Kidney (tissue), 14 donors: ENCODE measurements around the gene EPHB1. TPM values are rescaled to one million over a fixed set of nuclear protein-coding genes. Genes with fewer than 3 reads are reported as not detected.
A peak's percentile ranks its signal among the peaks of the same experiment; 100 is the strongest.

Experiments
- DNase-seq, 5 donors: peaks; one replicate each; pipeline ENCODE4 v3.0.0-alpha.2; 2013 to 2020
- FAIRE-seq: peaks from 2 replicates; lab custom pipeline; 2012; peaks lifted over from hg19 to GRCh38; lab: Jason Lieb, UNC
- H3K27ac ChIP-seq, 2 donors: one replicate each; pipeline ENCODE4 v1.7.0; 2013; ENCODE audit warnings: low read depth in 2 of 2, low read length in 2 of 2, inconsistent platforms in 1 of 2
- H3K27me3 ChIP-seq: one replicate; pipeline ENCODE4 v1.7.1; 2013; ENCODE audit warnings: low read length, inconsistent platforms; ENCODE audit not compliant: control insufficient read depth, insufficient read depth
- H3K36me3 ChIP-seq, 3 donors: one replicate each; pipeline versions ENCODE4 v1.7.0 to v1.7.1; 2013; ENCODE audit warnings: low read length in 3 of 3, control low read depth in 1 of 3, inconsistent platforms in 1 of 3; ENCODE audit not compliant: insufficient read depth in 3 of 3, control insufficient read depth in 2 of 3
- H3K4me1 ChIP-seq, 3 donors: one replicate each; pipeline versions ENCODE4 v1.7.0 to v1.7.1; 2013; ENCODE audit warnings: low read length in 3 of 3, inconsistent platforms in 1 of 3, low read depth in 1 of 3; ENCODE audit not compliant: control insufficient read depth in 2 of 3, insufficient read depth in 2 of 3
- H3K4me3 ChIP-seq, 3 donors: one replicate each; pipeline versions ENCODE4 v1.7.0 to v1.8.1; 2013; ENCODE audit warnings: low read length in 3 of 3, control low read depth in 1 of 3, inconsistent platforms in 1 of 3
- H3K9ac ChIP-seq, 3 donors: one replicate each; pipeline versions ENCODE4 v1.7.0 to v1.7.1; 2013; ENCODE audit warnings: low read length in 3 of 3, control low read depth in 1 of 3, inconsistent platforms in 1 of 3
- H3K9me3 ChIP-seq, 3 donors: one replicate each; pipeline versions ENCODE4 v1.7.0 to v1.7.1; 2013; ENCODE audit warnings: low read length in 3 of 3, control low read depth in 1 of 3, inconsistent platforms in 1 of 3; ENCODE audit not compliant: control insufficient read depth in 2 of 3, insufficient read depth in 1 of 3
- CTCF ChIP-seq: IDR thresholded peaks from 3 replicates; pipeline ENCODE4 v1.5.1; 2012; ENCODE audit warnings: mild to moderate bottlenecking, moderate library complexity, borderline replicate concordance; ENCODE audit not compliant: insufficient read depth; ENCODE audit errors: extremely low read depth
- intact Hi-C: fragments of 100-400 bp; cut with DNase I; formaldehyde crosslinking; loops from one replicate; pipeline ENCODE4 v1.11.1; 2022
- polyA plus RNA-seq: library from polyadenylated mRNA; stranded (reverse); fragments of 350-450 nt; fragmentation: Illumina TruSeq; extraction: RNeasy Lipid Tissue Mini Kit (QIAGEN cat#74804); gene quantifications from one replicate; pipeline ENCODE4 v1.2.3, GENCODE V29; 2014; ENCODE audit warnings: low read depth, low replicate concordance; ENCODE audit not compliant: insufficient read depth
- total RNA-seq: library from RNA; stranded (reverse); fragmentation: NEBNext Ultra II Directional; extraction: Animal tissue kit (Norgen Biotek cat#: 25700); gene quantifications from one replicate; pipeline ENCODE4 v1.2.1, GENCODE V29; 2021
- donor health status: control.
- donor health status: control.
- donor health status: control.
- donor health status: control.
- donor health status: control.
- donor health status: DM: yes; HTN: yes; CAD: no.
- donor health status: Normal renal cell carcinoma (clear cell type).

Gene EPHB1
- total and polyA plus RNA-seq, 2 donors from 2014 or later: 0.39 to 3.2 TPM

DNA sequence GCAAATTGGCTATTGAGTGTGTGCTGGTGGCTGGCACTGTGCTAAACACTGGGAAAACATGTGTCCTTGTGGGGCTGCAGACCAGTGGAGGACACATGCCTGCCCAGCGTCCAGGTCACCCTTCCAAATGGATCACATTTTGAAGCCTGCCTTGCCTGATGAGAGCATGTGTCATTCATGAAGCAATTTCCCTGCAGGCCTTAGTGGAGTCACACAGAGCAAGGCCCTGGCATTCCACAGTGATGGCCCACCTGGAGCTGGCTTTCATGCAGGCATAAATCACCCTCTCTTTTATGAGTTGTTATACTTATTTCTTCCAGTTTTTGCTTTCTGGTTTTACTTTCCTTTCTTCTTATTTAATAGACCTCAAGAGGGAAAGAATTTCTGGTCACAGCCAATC lies 219.5 kb downstream of the EPHB1 start:
- no peak for FAIRE-seq

DNA sequence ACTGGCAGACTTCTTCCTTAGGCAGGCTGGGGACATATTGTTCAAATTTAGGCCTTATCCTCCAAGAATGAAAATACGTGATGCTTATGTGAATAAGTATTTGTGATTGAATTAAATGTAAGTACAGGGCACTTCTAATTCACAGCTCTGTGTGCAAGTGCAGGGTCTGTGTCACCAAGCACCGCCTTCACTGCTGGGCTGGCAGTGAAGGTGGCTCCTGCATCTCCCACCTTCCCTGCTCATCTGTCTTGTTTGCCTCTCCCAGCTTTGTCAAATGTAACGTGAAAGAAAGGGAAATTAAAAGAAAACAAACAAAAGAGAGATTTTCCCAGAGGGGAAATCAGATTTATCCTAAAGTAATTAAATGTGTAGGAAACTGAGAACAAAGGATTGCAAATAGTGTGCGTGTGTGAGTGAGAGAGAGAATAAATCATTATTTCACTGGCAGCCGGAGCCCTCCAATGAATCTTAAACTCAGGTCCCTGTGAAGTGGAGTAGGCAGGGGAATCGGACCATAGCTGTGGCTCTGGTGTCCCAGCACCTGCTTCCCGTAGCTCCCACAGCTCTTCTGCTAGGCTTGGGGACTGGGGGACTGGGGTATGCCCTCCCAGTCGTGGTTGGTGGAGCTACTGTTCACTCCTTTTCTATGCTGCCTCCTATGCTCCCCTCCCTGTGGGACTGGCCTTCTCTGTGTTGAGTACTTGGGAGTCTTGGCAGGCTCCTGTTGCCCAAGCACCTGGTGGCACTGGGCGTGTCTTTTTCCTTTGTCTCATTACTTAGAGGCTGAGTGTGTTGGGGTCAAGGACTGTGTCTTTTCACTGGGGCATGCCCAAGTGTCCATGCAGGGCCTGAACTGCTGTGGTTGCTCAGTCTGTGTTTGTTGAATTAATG lies 222.2 kb downstream of the EPHB1 start:
- Histone ChIP-seq H3K36me3 (no peaks in the 10 kb centered on the region), H3K27me3 (no peaks in the 10 kb centered on the region), H3K4me3 (no peak overlapping the region), H3K9me3 (no peaks in the 10 kb centered on the region), H3K4me1 (no peaks in the 10 kb centered on the region), H3K27ac (no peak overlapping the region), H3K9ac (no peak overlapping the region)
- FAIRE-seq (no peak), DNase-seq (peak in 3 of 5 donors; percentile 57 to 75 (median 61))
- TF ChIP-seq CTCF: no peak
- intact Hi-C loops: no loop called here

More for the DNA sequence above, 219.5 kb downstream of the EPHB1 start:
- no peak overlapping the region for H3K27ac ChIP-seq
- H3K27me3 ChIP-seq: no peaks in the 10 kb centered on the region
- H3K36me3 ChIP-seq: no peaks in the 10 kb centered on the region
- H3K9me3 ChIP-seq: no peaks in the 10 kb centered on the region
- no peak overlapping the region for H3K9ac ChIP-seq
- DNase-seq: peak in 1 of 5 donors; percentile 5
- no peaks in the 10 kb centered on the region for H3K4me1 ChIP-seq
- no peak for TF ChIP-seq CTCF
- intact Hi-C loops: no loop called here
- no peak overlapping the region for H3K4me3 ChIP-seq

DNA sequence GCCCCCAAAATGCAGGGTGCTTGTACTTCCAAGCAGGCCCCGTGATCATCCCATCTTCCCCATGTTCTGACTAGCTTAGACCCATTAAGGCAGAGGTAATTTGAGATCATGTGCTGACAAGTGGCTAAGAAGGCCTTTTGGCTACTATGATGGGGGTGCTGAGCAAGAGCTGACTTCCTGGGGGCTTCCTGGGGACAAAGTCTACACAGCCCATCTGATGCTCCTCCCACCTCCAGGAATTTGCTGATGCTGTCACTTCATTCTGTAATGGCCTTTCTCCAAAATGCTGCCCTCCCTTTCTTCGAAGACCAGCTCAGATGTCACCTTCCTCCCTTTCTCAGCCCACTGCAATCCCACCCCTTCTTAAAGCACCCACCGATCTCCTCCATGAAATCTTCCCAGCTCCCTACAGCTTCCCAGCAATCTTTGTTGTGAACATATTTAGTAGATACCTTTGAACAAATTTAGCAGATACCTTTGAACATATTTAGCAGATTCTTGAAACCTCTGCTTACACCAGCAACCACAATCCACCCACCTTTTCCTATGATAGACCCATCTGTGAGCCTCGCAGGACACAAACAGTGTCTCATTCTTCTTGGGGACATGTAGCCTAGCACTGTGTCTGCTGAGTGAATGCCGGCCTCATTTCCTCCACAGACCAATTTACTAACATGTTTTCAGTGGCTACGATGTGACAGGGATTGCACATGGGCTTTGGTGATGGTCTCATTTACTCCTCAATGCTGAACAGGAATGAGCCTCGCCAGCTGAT lies 223.3 kb downstream of the EPHB1 start:
- Histone ChIP-seq H3K4me1 (no peaks in the 10 kb centered on the region), H3K27me3 (no peaks in the 10 kb centered on the region), H3K27ac (no peak overlapping the region), H3K36me3 (no peaks in the 10 kb centered on the region), H3K9ac (no peak overlapping the region), H3K4me3 (no peak overlapping the region), H3K9me3 (no peaks in the 10 kb centered on the region)
- TF ChIP-seq CTCF: no peak
- peak in 2 of 5 donors; percentile 20 to 33 for DNase-seq
- FAIRE-seq: no peak
- intact Hi-C loops: no loop called here
